IPS DF 6.9 (cell line): ENCODE measurements around the gene COL19A1.
"Not testable (repeated sequence)": the region's sequence is repeated elsewhere in the genome, so short reads cannot be mapped to it uniquely, and the experiment has no call there.

Source experiments
- DNase-seq: peaks from one replicate; pipeline ENCODE4 v3.0.0-alpha.2; 2013; ENCODE audit warnings: low read depth, low spot score
- H3K27ac ChIP-seq: one replicate; pipeline ENCODE4 v1.5.1; 2013; ENCODE audit warnings: low read length, control low read depth
- H3K27me3 ChIP-seq: 2 replicates; pipeline ENCODE4 v1.6.1; 2013; ENCODE audit warnings: mild to moderate bottlenecking, low read length; ENCODE audit not compliant: control insufficient read depth, insufficient read depth
- H3K36me3 ChIP-seq: 2 replicates; pipeline ENCODE4 v1.6.1; 2013; ENCODE audit warnings: low read length; ENCODE audit not compliant: control insufficient read depth, insufficient read depth
- H3K4me1 ChIP-seq: 2 replicates; pipeline ENCODE4 v1.6.1; 2013; ENCODE audit warnings: low read length; ENCODE audit not compliant: control insufficient read depth, insufficient read depth
- H3K4me3 ChIP-seq: 2 replicates; pipeline ENCODE4 v1.5.1; 2013; ENCODE audit warnings: mild to moderate bottlenecking, low read length
- H3K9me3 ChIP-seq: 2 replicates; pipeline ENCODE4 v1.6.1; 2013; ENCODE audit warnings: low read length, inconsistent platforms; ENCODE audit not compliant: control insufficient read depth, insufficient read depth
- whole genome bisulfite sequencing: extraction: QIAGEN DNeasy Blood & Tissue Kit; methylation state at CpG from one replicate; pipeline ENCODE4 v1.1.7; 2013; ENCODE audit warnings: mixed read lengths, missing lambda C conversion rate; ENCODE audit not compliant: insufficient read length, insufficient coverage; 5-methylcytosine and 5-hydroxymethylcytosine counted together

Gene COL19A1

GRCh38 chr6:69994251-69994650 is 127.9 kb downstream of the COL19A1 start:
- no peak overlapping the region for H3K4me3 ChIP-seq

DNA sequence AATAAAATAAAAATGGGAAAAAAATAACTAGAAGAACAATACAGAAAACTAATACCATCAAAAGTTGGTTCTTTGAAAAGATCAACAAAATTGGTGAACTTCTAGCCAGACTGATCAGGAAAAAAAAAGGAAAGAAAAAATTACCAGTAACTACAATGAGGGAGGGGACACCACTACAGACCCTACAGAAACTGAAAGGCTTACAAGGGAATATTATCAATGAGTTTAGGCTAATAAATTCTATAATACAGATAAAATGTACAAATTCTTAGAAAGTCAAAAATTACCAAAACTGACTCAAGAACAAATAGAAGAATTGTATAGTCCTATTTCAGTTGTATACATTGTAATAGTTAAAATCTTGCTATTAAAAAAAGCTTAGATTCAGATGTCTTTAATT is 141.8 kb downstream of the COL19A1 start:
- Histone ChIP-seq H3K27ac (no peak overlapping the region), H3K36me3 (no peaks in the 10 kb centered on the region), H3K4me1 (no peaks in the 10 kb centered on the region), H3K4me3 (no peak overlapping the region), H3K27me3 (no peaks in the 10 kb centered on the region), H3K9me3 (no peaks in the 10 kb centered on the region)
- no peak for DNase-seq

More at GRCh38 chr6:69994251-69994650, 127.9 kb downstream of the COL19A1 start:
- Histone ChIP-seq H3K4me1 (no peaks in the 10 kb centered on the region), H3K27me3 (no peaks in the 10 kb centered on the region), H3K27ac (no peak overlapping the region), H3K9me3 (no peaks in the 10 kb centered on the region), H3K36me3 (no peaks in the 10 kb centered on the region)
- no CpG with 5 or more reads among the region's 2 CpGs for WGBS
- no peak for DNase-seq

GRCh38 chr6:70010339-70010738 is 144.0 kb downstream of the COL19A1 start:
- H3K36me3 ChIP-seq, H3K27ac ChIP-seq, H3K9me3 ChIP-seq, H3K27me3 ChIP-seq, H3K4me1 ChIP-seq, H3K4me3 ChIP-seq, DNase-seq: not testable (repeated sequence)
- no CpG with 5 or more reads among the region's 28 CpGs for WGBS

- H3K4me1 ChIP-seq, H3K27me3 ChIP-seq, DNase-seq, H3K36me3 ChIP-seq, H3K4me3 ChIP-seq, H3K27ac ChIP-seq, H3K9me3 ChIP-seq: not testable (repeated sequence)
- WGBS, result no CpG with 5 or more reads among the region's 10 CpGs
Measured at GRCh38 chr6:70023201-70023600, 156.8 kb downstream of the COL19A1 start.

DNA sequence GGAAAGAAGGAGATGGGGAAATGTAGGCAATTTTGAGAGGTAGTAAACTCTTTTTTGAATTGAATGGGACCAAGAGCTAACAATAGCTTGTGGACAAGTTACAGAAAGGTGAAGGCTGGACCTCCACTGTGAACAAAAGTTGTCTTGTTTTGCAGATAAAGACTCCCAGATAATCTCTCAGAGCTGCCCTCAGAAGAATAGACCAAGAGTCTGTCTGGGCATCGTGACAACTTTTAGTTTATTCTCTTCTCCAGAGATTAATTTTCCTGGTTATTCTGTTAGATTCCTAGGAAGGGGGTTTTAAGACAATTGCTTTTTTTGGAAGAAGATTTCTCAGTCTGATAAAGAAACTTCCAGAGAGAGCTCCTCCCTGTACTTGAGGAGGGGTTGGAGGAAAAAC is 161.9 kb downstream of the COL19A1 start:
- no peak overlapping the region for H3K27ac ChIP-seq
- no CpG with 5 or more reads among the region's 1 CpG for WGBS
- no peak for DNase-seq
- H3K36me3 ChIP-seq, result no peaks in the 10 kb centered on the region
- no peak overlapping the region for H3K4me3 ChIP-seq
- no peaks in the 10 kb centered on the region for H3K9me3 ChIP-seq
- no peaks in the 10 kb centered on the region for H3K4me1 ChIP-seq
- no peaks in the 10 kb centered on the region for H3K27me3 ChIP-seq

DNA sequence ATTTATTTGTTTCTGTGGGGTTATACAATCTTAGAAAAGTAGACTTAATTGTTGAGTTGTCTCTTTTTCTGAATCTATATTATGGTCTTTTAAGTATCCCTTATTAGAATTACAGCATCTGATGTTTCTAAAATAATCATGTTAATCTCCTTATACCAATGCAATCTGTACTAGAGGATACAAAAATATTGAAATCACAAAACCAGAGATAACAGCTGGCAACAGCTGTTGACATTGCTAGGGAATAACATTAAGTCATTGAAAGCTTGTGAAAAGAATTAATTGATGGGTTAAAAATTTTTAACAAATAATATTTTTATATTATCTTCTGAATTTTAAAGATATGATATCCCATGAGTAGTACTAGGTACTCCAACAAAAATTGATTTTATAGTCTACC is 162.6 kb downstream of the COL19A1 start:
- H3K4me1 ChIP-seq, result no peaks in the 10 kb centered on the region
- H3K27ac ChIP-seq, result no peak overlapping the region
- no peaks in the 10 kb centered on the region for H3K9me3 ChIP-seq
- no peaks in the 10 kb centered on the region for H3K27me3 ChIP-seq
- no peak overlapping the region for H3K4me3 ChIP-seq
- no peak for DNase-seq
- no peaks in the 10 kb centered on the region for H3K36me3 ChIP-seq

- H3K4me3 ChIP-seq, result no peak overlapping the region
- no peak overlapping the region for H3K27ac ChIP-seq
- H3K9me3 ChIP-seq, result no peaks in the 10 kb centered on the region
- no peaks in the 10 kb centered on the region for H3K36me3 ChIP-seq
- no peaks in the 10 kb centered on the region for H3K4me1 ChIP-seq
- WGBS, result no CpG with 5 or more reads among the region's 3 CpGs
- no peaks in the 10 kb centered on the region for H3K27me3 ChIP-seq
- no peak for DNase-seq
Measured at GRCh38 chr6:70033781-70034180, 167.4 kb downstream of the COL19A1 start.

DNA sequence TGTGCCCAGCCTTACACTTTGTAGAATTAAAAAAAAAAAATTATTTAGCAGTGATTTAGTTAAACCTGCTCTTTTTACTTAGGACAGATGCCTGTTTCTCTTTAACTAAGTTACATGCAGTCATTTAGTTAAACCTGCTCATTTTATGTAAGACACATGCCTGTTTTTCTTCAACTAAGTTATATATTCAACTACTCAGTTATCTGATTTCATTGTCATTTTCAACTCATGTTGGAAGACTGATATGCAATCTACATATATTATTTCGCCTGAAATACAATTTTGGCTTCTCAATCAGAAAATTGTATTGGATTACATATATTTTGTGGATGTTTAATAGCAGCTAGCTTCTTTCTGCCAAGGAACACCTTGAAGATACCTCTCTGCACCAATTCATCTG is 171.1 kb downstream of the COL19A1 start:
- H3K9me3 ChIP-seq, result no peaks in the 10 kb centered on the region
- no peak overlapping the region for H3K27ac ChIP-seq
- no peaks in the 10 kb centered on the region for H3K27me3 ChIP-seq
- H3K36me3 ChIP-seq, result no peaks in the 10 kb centered on the region
- no peak overlapping the region for H3K4me3 ChIP-seq
- no CpG with 5 or more reads among the region's 1 CpG for WGBS
- H3K4me1 ChIP-seq, result no peaks in the 10 kb centered on the region
- DNase-seq, result no peak

- no CpG with 5 or more reads among the region's 2 CpGs for WGBS
- H3K9me3 ChIP-seq, result no peaks in the 10 kb centered on the region
- no peak overlapping the region for H3K27ac ChIP-seq
Measured at GRCh38 chr6:70040766-70041165, 174.4 kb downstream of the COL19A1 start.

GRCh38 chr6:70041411-70041810 is 175.1 kb downstream of the COL19A1 start:
- Histone ChIP-seq H3K4me3 (no peak overlapping the region), H3K9me3 (no peaks in the 10 kb centered on the region), H3K27me3 (no peaks in the 10 kb centered on the region), H3K27ac (no peak overlapping the region), H3K4me1 (no peaks in the 10 kb centered on the region), H3K36me3 (no peaks in the 10 kb centered on the region)
- DNase-seq, result no peak
- WGBS, result no CpG with 5 or more reads among the region's 1 CpG

More at GRCh38 chr6:70040766-70041165, 174.4 kb downstream of the COL19A1 start:
- DNase-seq, result no peak
- H3K4me3 ChIP-seq, result no peak overlapping the region
- no peaks in the 10 kb centered on the region for H3K27me3 ChIP-seq
- H3K36me3 ChIP-seq, result no peaks in the 10 kb centered on the region
- H3K4me1 ChIP-seq, result no peaks in the 10 kb centered on the region

DNA sequence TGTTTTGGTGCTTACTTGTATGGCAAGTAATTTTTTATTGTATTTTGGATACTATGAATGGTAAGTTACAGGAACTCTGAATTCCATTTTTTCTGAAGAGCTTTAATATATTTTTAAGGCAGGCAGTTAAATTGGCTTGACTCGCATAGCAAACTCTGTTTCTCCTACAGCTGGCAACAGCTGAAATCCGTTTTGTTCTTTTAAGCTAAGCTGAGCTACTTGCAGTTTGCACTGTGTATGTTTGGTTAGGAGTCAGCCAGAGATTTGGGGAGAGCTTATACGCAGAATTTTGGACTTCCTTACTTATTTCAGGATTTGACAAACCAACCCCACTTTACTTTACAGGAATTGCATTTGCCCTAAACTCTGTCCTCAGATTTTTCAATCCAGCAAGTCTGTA is 179.1 kb downstream of the COL19A1 start:
- H3K4me3 ChIP-seq, result no peak overlapping the region
- no peaks in the 10 kb centered on the region for H3K9me3 ChIP-seq
- no CpG with 5 or more reads among the region's 3 CpGs for WGBS
- DNase-seq, result no peak
- H3K4me1 ChIP-seq, result no peaks in the 10 kb centered on the region
- no peaks in the 10 kb centered on the region for H3K36me3 ChIP-seq
- no peak overlapping the region for H3K27ac ChIP-seq
- H3K27me3 ChIP-seq, result no peaks in the 10 kb centered on the region
